HepG2 (cell line): Measurements from ENCODE around the gene ROBO3. TPM values are rescaled to one million over a fixed set of nuclear protein-coding genes. Genes with fewer than 3 reads are reported as not detected.

Experiments used
- ATAC-seq: fragments of 200-7000 bp; cut with Tn5 transposase; 3 replicates; pipeline ENCODE4 v1.9.1; 2020; ENCODE audit warnings: mild to moderate bottlenecking, moderate library complexity
- BruUV-seq: library from RNA; stranded (reverse); fragments of 400-500 nt; replicated peaks from 2 replicates; lab custom pipeline; 2021; lab: Mats Ljungman, UMichigan
- CTCF ChIA-PET: fragments of 300-600 bp; formaldehyde crosslinking; extraction: SDS; loops from one replicate; lab custom pipeline; 2021; ENCODE audit warnings: low total read pairs, inconsistent platforms, low intra/inter-chr PET ratio; lab: Yijun Ruan, JAX
- POLR2A ChIA-PET: fragments of 350-600 bp; sonication (Branson Sonifier 250); formaldehyde crosslinking; loops from one replicate; lab custom pipeline; 2020; ENCODE audit warnings: antibody characterized with exemption, inconsistent platforms; lab: Yijun Ruan, JAX
- DNase-seq: peaks from one replicate; pipeline ENCODE4 v3.0.0-alpha.2; 2015; ENCODE audit warnings: low spot score
- FAIRE-seq: peaks from 3 replicates; lab custom pipeline; 2011; peaks lifted over from hg19 to GRCh38; lab: Jason Lieb, UNC
- H2AFZ ChIP-seq: one replicate; pipeline ENCODE4 v1.6.1; 2011; ENCODE audit warnings: low read length, inconsistent platforms
- H3K27ac ChIP-seq: fragments of 300-600 bp; 3 replicates; pipeline ENCODE4 v1.8.0; 2011; ENCODE audit warnings: mixed run types, mild to moderate bottlenecking, mixed read lengths, low read length, inconsistent platforms; ENCODE audit not compliant: insufficient read depth; ENCODE audit errors: extremely low read length
- H3K27me3 ChIP-seq, 2 experiments: fragments of 200-600 bp in 1 of 2; 2 replicates in 1 of 2; 3 replicates in 1 of 2; pipeline versions ENCODE4 v1.6.0 to v1.8.0; 2011; ENCODE audit warnings: low read length in 2 of 2, mild to moderate bottlenecking in 2 of 2, moderate library complexity in 2 of 2, inconsistent platforms in 1 of 2; ENCODE audit not compliant: insufficient read depth in 2 of 2, control insufficient read depth in 1 of 2
- H3K36me3 ChIP-seq, 2 experiments: fragments of 200-600 bp in 1 of 2; replicated peaks in 1 of 2; 2 replicates in 1 of 2; 3 replicates in 1 of 2; pipeline versions ENCODE4 v1.5.1 to v1.8.0; 2011; ENCODE audit warnings: low read length in 2 of 2, inconsistent platforms in 1 of 2; ENCODE audit not compliant: insufficient read depth in 2 of 2, control insufficient read depth in 1 of 2
- H3K4me1 ChIP-seq: 2 replicates; pipeline ENCODE4 v1.5.1; 2012; ENCODE audit warnings: low read length, inconsistent platforms; ENCODE audit not compliant: insufficient read depth
- H3K4me2 ChIP-seq: 2 replicates; pipeline ENCODE4 v1.6.0; 2011; ENCODE audit warnings: low read depth, low read length, inconsistent platforms
- H3K4me3 ChIP-seq, 3 experiments: fragments of 200-600 bp in 1 of 3; sonication (generic), shearing (Covaris generic) in 1 of 3; replicated peaks in 1 of 3; 2 replicates each; pipeline ENCODE4 v1.5.1; 2011 to 2016; ENCODE audit warnings: low read length in 3 of 3, inconsistent platforms in 2 of 3, low read depth in 2 of 3, mild to moderate bottlenecking in 2 of 3, control low read depth in 1 of 3, mixed read lengths in 1 of 3; ENCODE audit not compliant: insufficient read depth in 1 of 3
- H3K79me2 ChIP-seq: one replicate; pipeline ENCODE4 v1.6.1; 2011; ENCODE audit warnings: low read length, inconsistent platforms; ENCODE audit not compliant: insufficient read depth
- H3K9ac ChIP-seq: 2 replicates; pipeline ENCODE4 v1.6.0; 2011; ENCODE audit warnings: mild to moderate bottlenecking, low read depth, low read length, inconsistent platforms; ENCODE audit not compliant: insufficient read depth
- H3K9me3 ChIP-seq: 2 replicates; pipeline ENCODE4 v1.5.1; 2012; ENCODE audit warnings: mild to moderate bottlenecking, low read length
- H4K20me1 ChIP-seq: 2 replicates; pipeline ENCODE4 v1.6.0; 2011; ENCODE audit warnings: inconsistent platforms, mild to moderate bottlenecking, low read length, moderate library complexity; ENCODE audit not compliant: insufficient read depth
- CHCHD3 ChIP-seq: sonication (generic); formaldehyde crosslinking; IDR thresholded peaks from 2 replicates; pipeline ENCODE4 v1.8.0; 2022; ENCODE audit warnings: mild to moderate bottlenecking, missing genetic modification reagents, moderate library complexity
- PBX3 ChIP-seq: sonication (generic); formaldehyde crosslinking; IDR thresholded peaks from 2 replicates; pipeline ENCODE4 v1.8.1; 2023; ENCODE audit warnings: missing genetic modification reagents, inconsistent platforms, borderline replicate concordance
- PLSCR1 ChIP-seq: sonication (generic); formaldehyde crosslinking; IDR thresholded peaks from 2 replicates; pipeline ENCODE4 v1.5.0; 2020; ENCODE audit warnings: missing genetic modification reagents, mild to moderate bottlenecking, borderline replicate concordance
- RBFOX2 ChIP-seq: fragments of 200-400 bp; formaldehyde crosslinking; IDR thresholded peaks from 2 replicates; pipeline ENCODE4 v1.6.1; 2017; ENCODE audit warnings: low read depth, mild to moderate bottlenecking, low read length
- RXRB ChIP-seq: IDR thresholded peaks from 2 replicates; pipeline ENCODE4 v1.6.1; 2016; ENCODE audit warnings: borderline replicate concordance, missing genetic modification reagents, missing compliant biosample characterization
- SNAI1 ChIP-seq: sonication (generic); formaldehyde crosslinking; IDR thresholded peaks from 2 replicates; pipeline ENCODE4 v1.5.0; 2020; ENCODE audit warnings: mild to moderate bottlenecking, missing genetic modification reagents, borderline replicate concordance
- USF2 ChIP-seq, 2 experiments: sonication (generic) in 1 of 2; formaldehyde crosslinking in 1 of 2; IDR thresholded peaks; 2 replicates each; pipeline versions ENCODE4 v1.5.1 to v1.6.1; 2011 to 2020; ENCODE audit warnings: borderline replicate concordance in 1 of 2, low read depth in 1 of 2, low read length in 1 of 2, mild to moderate bottlenecking in 1 of 2, missing genetic modification reagents in 1 of 2, moderate library complexity in 1 of 2
- ZBTB44 ChIP-seq: sonication (generic); formaldehyde crosslinking; IDR thresholded peaks from 2 replicates; pipeline ENCODE4 v1.4.0; 2020; ENCODE audit warnings: missing genetic modification reagents
- ZFP36L1 ChIP-seq: sonication (generic); formaldehyde crosslinking; IDR thresholded peaks from 2 replicates; pipeline ENCODE4 v1.8.0; 2022; ENCODE audit warnings: mild to moderate bottlenecking, missing genetic modification reagents, moderate library complexity
- ZNF230 ChIP-seq: sonication (generic); formaldehyde crosslinking; IDR thresholded peaks from 2 replicates; pipeline ENCODE4 v1.4.0; 2020; ENCODE audit warnings: mild to moderate bottlenecking, missing genetic modification reagents
- ZNF691 ChIP-seq: sonication (generic); formaldehyde crosslinking; IDR thresholded peaks from 2 replicates; pipeline ENCODE4 v1.4.0; 2020; ENCODE audit warnings: missing genetic modification reagents, low read depth, mild to moderate bottlenecking, borderline replicate concordance
- ZSCAN5A ChIP-seq: sonication (generic); formaldehyde crosslinking; IDR thresholded peaks from 2 replicates; pipeline ENCODE4 v1.8.0; 2022; ENCODE audit warnings: mild to moderate bottlenecking, missing genetic modification reagents, borderline replicate concordance
- WGBS: methylation state at CpG from one replicate; pipeline ENCODE4 v1.1.6; 2017; ENCODE audit warnings: low lambda C conversion rate; 5-methylcytosine and 5-hydroxymethylcytosine counted together
- in situ Hi-C: cut with HindIII; loops from 2 replicates; pipeline ENCODE4 v1.10.0; 2017; ENCODE audit warnings: low pct_unique_long_range_greater_than_20kb; ENCODE audit not compliant: extremely low pct_ligation_motif_present
- intact Hi-C: fragments of 100-400 bp; cut with micrococcal nuclease; formaldehyde crosslinking; loops from one replicate; pipeline ENCODE4 v1.10.0; 2022; ENCODE audit not compliant: unreplicated experiment
- polyA plus RNA-seq, 8 experiments: library from polyadenylated mRNA; depleted of rRNA in 3 of 8; stranded (reverse) in 7 of 8; unstranded in 1 of 8; fragments of >200 nt; fragmentation: Illumina TruSeq in 4 of 8; extraction: Trizol in 4 of 8; gene quantifications; 2 replicates each; pipeline versions ENCODE4 v1.2.1 to v1.2.3, GENCODE V29; 2011 to 2016; ENCODE audit warnings: low read depth in 4 of 8, missing spikeins in 1 of 8, mixed read lengths in 1 of 8; ENCODE audit not compliant: insufficient read depth in 1 of 8
- total RNA-seq, 5 experiments: library from RNA; depleted of rRNA; stranded (reverse); fragments of >200 nt; fragmentation: Illumina TruSeq; extraction: Trizol; gene quantifications; 2 replicates each; pipeline ENCODE4 v1.2.3, GENCODE V29; 2016; ENCODE audit warnings: low read depth in 1 of 5

The ROBO3 gene
- total and polyA plus RNA-seq, 2 of the 13 experiments (the other 11 are each of a cell fraction or from before 2014, with no cell fraction given), result 0.07 to 2.4 TPM

- no peak overlapping the region for H3K9ac ChIP-seq
- POLR2A ChIA-PET, result no interaction called here
- H3K27ac ChIP-seq, result no peak overlapping the region
- no peak for DNase-seq
- no peak for FAIRE-seq
- no peaks in the 10 kb centered on the region for H3K9me3 ChIP-seq
- WGBS, result 57% methylated on average over 11 of the region's 12 CpGs
- H3K27me3 ChIP-seq, result peaks cover 0 to 30% of the 10 kb centered on the region in 2 experiments; a peak in 4 of 5 replicates
- H3K4me3 ChIP-seq, result no peak overlapping the region
- no peak overlapping the region for H2AFZ ChIP-seq
- in situ Hi-C loops (no loop called here), intact Hi-C loops (no loop called here)
- no peaks in the 10 kb centered on the region for H3K36me3 ChIP-seq
- no peaks in the 10 kb centered on the region for H3K79me2 ChIP-seq
- no peak for ATAC-seq
- H3K4me2 ChIP-seq, result no peak overlapping the region
- H3K4me1 ChIP-seq, result peaks cover 39% of the 10 kb centered on the region
- BruUV-seq, result no TSS peak
- H4K20me1 ChIP-seq, result no peaks in the 10 kb centered on the region
- CTCF ChIA-PET, result no interaction called here
- TF ChIP-seq PLSCR1 (CRISPR knock-in tag) (no peak), ZFP36L1 (CRISPR knock-in tag) (no peak), CHCHD3 (CRISPR knock-in tag) (no peak), SNAI1 (CRISPR knock-in tag) (no peak), ZNF230 (CRISPR knock-in tag) (no peak), PBX3 (no peak), ZBTB44 (CRISPR knock-in tag) (no peak), ZSCAN5A (no peak), ZNF691 (CRISPR knock-in tag) (no peak), USF2 (IDR thresholded peaks at IDR 0.05; ENCODE audit: low read depth, low read length) (no peak), USF2 (CRISPR knock-in tag; IDR thresholded peaks at IDR 0.05; ENCODE audit: borderline replicate concordance) (no peak), RBFOX2 (no peak), RXRB (no peak)
Observed at GRCh38 chr11:124886978-124887666, 21.9 kb downstream of the ROBO3 start.
